ENCODE results near the gene NMS. TPM values are rescaled to one million over a fixed set of nuclear protein-coding genes. Genes with fewer than 3 reads are reported as not detected.

The NMS gene
- total and polyA plus RNA-seq, 10 of the 15 experiments (the other 5 are each of a cell fraction or from before 2014, with no cell fraction given): not detected

DNA sequence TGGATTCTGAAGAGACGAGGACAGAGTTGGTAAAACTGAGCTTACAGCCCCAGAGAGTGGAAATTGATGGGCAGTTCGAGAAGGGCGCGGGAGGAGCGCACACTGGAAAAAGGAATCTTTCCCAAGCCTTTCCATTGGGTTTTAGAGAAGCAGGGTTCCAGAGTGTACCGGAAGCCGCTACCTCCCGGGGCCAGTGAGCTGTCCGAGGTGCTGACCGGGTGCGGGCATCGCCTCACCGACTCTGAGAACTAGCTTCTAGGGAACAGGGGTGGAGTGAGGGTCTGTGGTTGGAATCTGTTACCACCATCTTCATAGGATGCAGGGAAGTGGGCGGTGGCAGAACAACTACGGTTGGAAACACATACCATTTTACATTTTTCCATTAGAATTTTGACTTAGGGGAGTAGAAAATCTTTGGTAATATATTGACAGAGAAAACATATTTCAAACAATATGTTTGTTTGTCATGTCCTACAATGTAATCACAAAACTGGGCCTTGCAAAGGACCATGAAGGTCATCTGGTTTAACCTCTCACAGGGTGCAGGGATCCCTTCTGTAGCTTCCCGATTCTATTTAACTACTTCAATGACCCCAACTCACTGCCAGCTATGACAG is 724 bp downstream of the NMS start:
- H3K9ac ChIP-seq (ENCODE audit: control insufficient read depth, insufficient read depth, low read length): no peak overlapping the region
- no peak overlapping the region for H3K4me3 ChIP-seq
- H3K4me1 ChIP-seq (ENCODE audit: control insufficient read depth, insufficient read depth, low read length): no peaks in the 10 kb centered on the region
- H3K27ac ChIP-seq (ENCODE audit: control insufficient read depth, insufficient read depth): no peak overlapping the region
- in situ Hi-C loops (cut with MboI): no loop called here
- FAIRE-seq (no peak), ATAC-seq (no peak), DNase-seq (ENCODE audit: low read depth, low spot score) (no peak)
- no peak overlapping the region for H2AFZ ChIP-seq (ENCODE audit: control insufficient read depth, low read depth, low read length)
- H3K4me2 ChIP-seq (ENCODE audit: control insufficient read depth, insufficient read depth): no peak overlapping the region
- no peaks in the 10 kb centered on the region for H4K20me1 ChIP-seq (ENCODE audit: control insufficient read depth, insufficient read depth)
- TF ChIP-seq SMC3 (IDR thresholded peaks at IDR 0.05; ENCODE audit: borderline replicate concordance, low read length): no peak
- TF ChIP-seq REST (IDR thresholded peaks at IDR 0.05; ENCODE audit: low read depth, low read length): peak; percentile 89
- TF ChIP-seq FOS (IDR thresholded peaks at IDR 0.05; ENCODE audit: borderline replicate concordance, extremely low read depth, insufficient read length): no peak
- H3K79me2 ChIP-seq (ENCODE audit: control insufficient read depth, insufficient read depth, low read length): no peaks in the 10 kb centered on the region
- intact Hi-C loops (cut with micrococcal nuclease; ENCODE audit: unreplicated experiment): no loop called here
- RAD21 ChIA-PET (ENCODE audit: unreplicated experiment): interaction anchor here (1.0 kb wide), 1 partner anchor 209 kb away, joined by 3 read pairs; no protein-coding TSS in a partner anchor
- CTCF ChIA-PET: no interaction called here
- 30% methylated on average over 16 of the region's 16 CpGs for WGBS (ENCODE audit: insufficient coverage, insufficient replicate concordance, low lambda C conversion rate, missing lambda C conversion rate)
- H3K9me3 ChIP-seq (replicated peaks; ENCODE audit: control insufficient read depth, insufficient read depth, low read length): no peaks in the 10 kb centered on the region
- no peaks in the 10 kb centered on the region for H3K27me3 ChIP-seq (replicated peaks in 1 of 2; ENCODE audit: control insufficient read depth in 2 of 2, insufficient read depth in 2 of 2, low read length in 1 of 2)
- no TSS peak for BruUV-seq (replicated peaks)
- no peaks in the 10 kb centered on the region for H3K36me3 ChIP-seq (ENCODE audit: control insufficient read depth in 2 of 2, insufficient read depth in 2 of 2, low read length in 1 of 2)
- POLR2A ChIA-PET: no interaction called here
- SMC1A ChIA-PET (ENCODE audit: uncharacterized antibody, unreplicated experiment): no interaction called here

- in situ Hi-C loops (cut with MboI) (no loop called here), intact Hi-C loops (cut with micrococcal nuclease; ENCODE audit: unreplicated experiment) (no loop called here)
- no peaks in the 10 kb centered on the region for H3K79me2 ChIP-seq (ENCODE audit: control insufficient read depth, insufficient read depth, low read length)
- no TSS peak for BruUV-seq (replicated peaks)
- no peaks in the 10 kb centered on the region for H3K36me3 ChIP-seq (ENCODE audit: control insufficient read depth in 2 of 2, insufficient read depth in 2 of 2, low read length in 1 of 2)
- CTCF ChIA-PET: no interaction called here
- no peak overlapping the region for H3K4me2 ChIP-seq (ENCODE audit: control insufficient read depth, insufficient read depth)
- SMC1A ChIA-PET (ENCODE audit: uncharacterized antibody, unreplicated experiment): no interaction called here
- H3K27ac ChIP-seq (ENCODE audit: control insufficient read depth, insufficient read depth): no peak overlapping the region
- no peaks in the 10 kb centered on the region for H4K20me1 ChIP-seq (ENCODE audit: control insufficient read depth, insufficient read depth)
- 55% methylated on average over 8 of the region's 8 CpGs for WGBS (ENCODE audit: insufficient coverage, insufficient replicate concordance, low lambda C conversion rate, missing lambda C conversion rate)
- DNase-seq (ENCODE audit: low read depth, low spot score) (no peak), ATAC-seq (no peak), FAIRE-seq (no peak)
- no peak overlapping the region for H3K4me3 ChIP-seq
- H3K27me3 ChIP-seq (replicated peaks in 1 of 2; ENCODE audit: control insufficient read depth in 2 of 2, insufficient read depth in 2 of 2, low read length in 1 of 2): no peaks in the 10 kb centered on the region
- H3K4me1 ChIP-seq (ENCODE audit: control insufficient read depth, insufficient read depth, low read length): no peaks in the 10 kb centered on the region
- H2AFZ ChIP-seq (ENCODE audit: control insufficient read depth, low read depth, low read length): no peak overlapping the region
- no peak overlapping the region for H3K9ac ChIP-seq (ENCODE audit: control insufficient read depth, insufficient read depth, low read length)
- POLR2A ChIA-PET: no interaction called here
- RAD21 ChIA-PET (ENCODE audit: unreplicated experiment): no interaction called here
- TF ChIP-seq MEF2A (IDR thresholded peaks at IDR 0.05; ENCODE audit: insufficient read depth, low read depth, low read length): no peak
- TF ChIP-seq ETV6 (conservative IDR thresholded peaks at IDR 0.05 in 1 of 2, IDR thresholded peaks at IDR 0.05 in 1 of 2; ENCODE audit: borderline replicate concordance in 1 of 2, low read depth in 1 of 2): no peak
- no peak for TF ChIP-seq EP300 (IDR thresholded peaks at IDR 0.05; ENCODE audit: borderline replicate concordance in 1 of 2, control insufficient read depth in 1 of 2, low read depth in 2 of 2, low read length in 2 of 2)
- TF ChIP-seq CHD4 (IDR thresholded peaks at IDR 0.05): no peak
- TF ChIP-seq NR2C2 (IDR thresholded peaks at IDR 0.05; ENCODE audit: borderline replicate concordance, control insufficient read depth, insufficient read length, low read depth): no peak
- no peak for TF ChIP-seq HDAC2 (IDR thresholded peaks at IDR 0.05)
- no peak for TF ChIP-seq CREB1 (IDR thresholded peaks at IDR 0.05; ENCODE audit: low read depth)
- TF ChIP-seq ELK1 (IDR thresholded peaks at IDR 0.05; ENCODE audit: low read depth, low read length): no peak
- H3K9me3 ChIP-seq (replicated peaks; ENCODE audit: control insufficient read depth, insufficient read depth, low read length): no peaks in the 10 kb centered on the region
Measured at GRCh38 chr2:100476606-100477005, 6.3 kb downstream of the NMS start.
